Keratinocyte (primary cell): ENCODE data around the gene OPN5.

ENCODE experiments used
- CTCF ChIP-seq, 3 experiments: IDR thresholded peaks in 1 of 3; conservative IDR thresholded peaks in 1 of 3; optimal IDR thresholded peaks in 1 of 3; 2 replicates in 2 of 3; 3 replicates in 1 of 3; pipeline versions ENCODE3 to v1.5.1; 2011; ENCODE audit warnings: low read length in 3 of 3, mild to moderate bottlenecking in 3 of 3, moderate library complexity in 2 of 3, control low read depth in 1 of 3, inconsistent platforms in 1 of 3; ENCODE audit not compliant: insufficient read depth in 2 of 3; ENCODE audit errors: extremely low read depth in 1 of 3
- EZH2 ChIP-seq: IDR thresholded peaks from one replicate; pipeline ENCODE4 v1.6.1; 2012; ENCODE audit warnings: inconsistent platforms, mild to moderate bottlenecking, low read length, moderate library complexity

- no peak for TF ChIP-seq CTCF (optimal IDR thresholded peaks at IDR 0.05 in 1 of 3, IDR thresholded peaks at IDR 0.05 in 1 of 3, conservative IDR thresholded peaks at IDR 0.05 in 1 of 3; ENCODE audit: extremely low read depth in 1 of 3, insufficient read depth in 2 of 3, low read length in 3 of 3)
- TF ChIP-seq EZH2 = no peak
Measured at GRCh38 chr6:47811443-47811842, 29.6 kb downstream of the OPN5 start.
